ENCODE results near the gene ST6GALNAC1.
A peak's percentile ranks its signal among the peaks of the same experiment; 100 is the strongest.
"Not testable (repeated sequence)": the region's sequence is repeated elsewhere in the genome, so short reads cannot be mapped to it uniquely, and the experiment has no call there.

The ST6GALNAC1 gene

GRCh38 chr17:76641501-76641900 is 2.1 kb downstream of the ST6GALNAC1 start:
- DNase-seq: peak; percentile 85

- DNase-seq: peak; percentile 45
Measured at GRCh38 chr17:76640550-76641380, 2.8 kb downstream of the ST6GALNAC1 start.

DNA sequence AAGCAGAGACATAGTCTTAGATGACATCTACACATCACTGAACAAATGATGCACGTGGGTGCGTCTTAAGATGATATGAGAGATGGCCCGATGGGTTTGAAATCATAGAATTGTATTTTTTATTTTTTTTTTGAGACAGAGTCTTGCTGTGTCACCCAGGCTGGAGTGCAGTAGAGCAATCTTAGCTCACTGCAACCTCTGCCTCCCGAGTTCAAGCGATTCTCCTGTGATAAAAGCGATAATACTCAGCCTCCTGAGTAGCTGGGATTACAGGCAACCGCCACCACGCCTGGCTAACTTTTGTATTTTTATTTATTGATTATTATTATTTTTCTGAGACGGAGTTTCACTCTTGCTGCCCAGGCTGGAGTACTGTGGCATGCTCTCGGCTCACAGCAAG is 5.3 kb downstream of the ST6GALNAC1 start:
- no peak for DNase-seq

DNA sequence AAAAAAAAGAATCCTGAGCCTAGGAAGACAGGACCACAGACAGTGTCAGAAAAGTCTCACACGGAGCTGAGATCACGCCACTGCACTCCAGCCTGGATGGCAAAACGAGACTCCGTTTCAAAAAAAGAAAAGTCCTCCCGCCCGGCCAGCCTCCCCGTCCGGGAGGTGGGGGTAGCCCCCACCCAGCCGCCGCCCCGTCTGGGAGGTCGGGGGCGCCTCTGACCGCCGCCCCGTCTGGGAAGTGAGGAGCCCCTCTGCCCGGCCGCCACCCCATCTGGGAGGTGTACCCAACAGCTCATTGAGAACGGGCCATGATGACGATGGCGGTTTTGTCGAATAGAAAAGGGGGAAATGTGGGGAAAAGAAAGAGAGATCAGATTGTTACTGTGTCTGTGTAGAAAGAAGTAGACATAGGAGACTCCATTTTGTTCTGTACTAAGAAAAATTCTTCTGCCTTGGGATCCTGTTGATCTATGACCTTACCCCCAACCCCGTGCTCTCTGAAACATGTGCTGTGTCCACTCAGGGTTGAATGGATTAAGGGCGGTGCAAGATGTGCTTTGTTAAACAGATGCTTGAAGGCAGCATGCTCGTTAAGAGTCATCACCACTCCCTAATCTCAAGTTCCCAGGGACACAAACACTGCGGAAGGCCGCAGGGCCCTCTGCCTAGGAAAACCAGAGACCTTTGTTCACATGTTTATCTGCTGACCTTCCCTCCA is 6.9 kb downstream of the ST6GALNAC1 start:
- DNase-seq: not testable (repeated sequence)

- no peak for DNase-seq
Measured at GRCh38 chr17:76635659-76636360, 7.7 kb downstream of the ST6GALNAC1 start.

- no peak for DNase-seq
Measured at GRCh38 chr17:76635039-76635438, 8.5 kb downstream of the ST6GALNAC1 start.

DNA sequence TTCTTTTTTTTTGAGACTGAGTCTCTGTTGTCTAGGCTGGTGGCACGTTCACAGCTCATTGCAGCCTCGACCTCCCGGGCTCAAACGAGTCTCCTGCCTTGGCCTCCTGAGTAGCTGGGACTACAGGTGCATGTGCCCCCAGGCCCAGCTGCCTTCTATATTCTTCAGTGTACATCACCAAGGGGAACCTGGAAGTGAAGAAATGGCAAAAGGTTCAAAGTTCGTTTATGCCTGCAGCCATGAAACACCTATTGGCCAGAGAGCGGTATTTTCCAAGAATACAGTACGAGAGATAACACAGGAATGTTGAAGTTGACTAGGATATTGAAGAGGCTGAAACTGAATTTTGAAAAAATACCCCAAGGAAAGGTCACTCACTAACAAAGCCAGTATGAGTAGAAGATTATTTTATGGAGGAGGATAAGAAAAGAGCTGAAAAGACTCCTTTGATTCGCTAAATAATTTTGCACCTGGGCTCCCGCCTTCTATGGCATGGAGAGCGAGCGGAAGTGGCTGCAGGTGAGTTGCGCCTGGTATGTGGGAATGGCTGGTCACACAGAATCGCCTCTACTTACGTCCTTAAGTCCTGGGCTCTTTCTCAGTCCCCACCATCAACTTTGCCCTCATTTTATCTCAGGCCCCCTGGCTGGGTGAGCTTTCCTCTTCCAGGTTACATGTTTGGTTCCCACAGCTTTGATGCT is 9.8 kb downstream of the ST6GALNAC1 start:
- DNase-seq: no peak

DNA sequence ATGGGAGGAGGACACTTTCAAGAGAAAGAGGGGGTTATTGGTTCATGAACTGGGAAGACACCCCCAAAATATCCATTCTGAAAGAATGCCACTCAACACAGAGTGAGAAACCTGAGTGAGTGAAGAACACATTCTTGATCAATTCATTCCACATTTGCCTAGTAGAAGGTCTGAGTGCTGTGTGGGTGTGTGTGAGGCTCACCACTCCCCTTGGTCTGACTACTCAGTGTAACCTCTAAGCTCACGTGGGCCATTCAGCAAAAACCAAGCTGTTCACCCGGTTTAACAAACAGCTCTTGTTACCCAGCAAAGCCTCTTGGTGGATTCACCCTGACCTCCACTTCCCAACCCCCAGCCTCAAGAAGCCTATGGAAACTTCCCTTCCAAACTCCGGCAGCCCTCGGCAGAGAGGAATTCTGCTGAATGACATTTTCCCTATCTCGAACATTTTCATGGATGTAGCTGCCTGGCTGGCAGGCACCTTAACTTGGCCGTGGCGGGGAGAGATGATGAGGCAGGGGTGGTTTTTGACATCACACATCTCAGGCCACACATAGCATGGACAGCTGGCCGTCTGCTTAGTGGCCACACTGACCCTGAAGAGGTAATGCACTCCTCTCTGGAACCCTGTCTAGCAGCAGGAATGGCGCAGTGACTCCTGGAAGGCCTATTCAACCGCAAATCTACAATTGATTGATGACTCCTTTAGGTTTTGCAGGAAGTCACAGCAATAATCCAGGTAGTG is 11.6 kb downstream of the ST6GALNAC1 start:
- no peak for DNase-seq

DNA sequence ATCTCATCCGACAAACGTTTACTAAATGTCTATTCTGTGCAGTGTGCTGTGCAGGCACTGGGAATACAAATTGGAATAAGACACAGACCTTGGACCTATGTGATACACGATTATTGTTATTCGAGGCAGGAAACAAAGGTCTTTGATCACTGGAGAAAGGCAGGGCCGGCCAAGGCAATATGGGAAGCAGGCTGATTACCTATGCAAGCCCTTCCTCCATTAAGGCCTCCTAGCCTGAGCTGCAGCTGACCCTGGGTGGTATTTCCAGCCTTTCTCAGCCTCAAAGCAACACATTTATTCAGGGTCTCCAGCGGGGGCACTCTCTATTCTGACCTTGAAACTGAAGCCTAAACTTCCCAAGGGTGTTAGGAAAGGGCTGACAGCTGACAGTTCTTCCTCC is 13.4 kb downstream of the ST6GALNAC1 start:
- DNase-seq: no peak

DNA sequence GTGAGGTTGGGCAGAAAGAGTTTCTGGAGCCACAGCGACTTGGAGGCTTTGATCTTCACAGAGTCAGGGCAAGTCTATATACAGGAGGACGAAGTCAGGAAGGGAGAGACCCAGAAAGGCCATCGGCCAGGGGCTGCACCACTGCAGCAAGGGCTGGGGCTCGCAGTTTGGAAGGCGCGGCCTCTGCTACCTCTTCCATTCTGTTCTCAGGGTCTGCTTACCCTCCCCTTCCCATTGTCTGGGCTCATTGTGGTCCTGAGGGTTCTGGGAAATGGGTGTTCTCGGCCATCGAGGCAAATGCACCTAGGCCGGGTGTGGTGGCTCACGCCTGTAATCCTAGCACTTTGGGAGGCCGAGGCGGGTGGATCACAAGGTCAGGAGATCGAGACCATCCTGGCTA is 16.0 kb downstream of the ST6GALNAC1 start:
- no peak for DNase-seq

GRCh38 chr17:76626442-76626841 is 17.1 kb downstream of the ST6GALNAC1 start:
- DNase-seq: no peak

DNA sequence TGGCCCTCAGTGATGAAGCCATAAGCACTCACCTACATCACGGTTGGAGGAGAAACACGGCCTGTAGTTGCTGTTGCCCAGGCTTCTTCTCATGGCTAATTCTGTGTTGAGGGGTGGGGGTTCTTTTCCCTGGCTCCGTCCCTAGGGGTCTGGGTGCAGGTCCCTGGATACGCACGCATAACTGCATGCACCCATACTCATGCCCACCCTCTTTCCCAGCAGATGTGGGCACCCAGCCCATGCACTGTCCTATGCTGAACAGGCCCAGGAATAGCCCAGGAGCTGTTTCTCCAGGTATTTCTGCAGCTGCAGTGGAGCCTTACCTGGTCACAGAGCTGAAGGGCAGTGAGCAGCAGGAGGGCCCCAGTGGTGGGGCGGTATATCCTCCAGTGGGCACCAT is 18.1 kb downstream of the ST6GALNAC1 start:
- DNase-seq: no peak

DNA sequence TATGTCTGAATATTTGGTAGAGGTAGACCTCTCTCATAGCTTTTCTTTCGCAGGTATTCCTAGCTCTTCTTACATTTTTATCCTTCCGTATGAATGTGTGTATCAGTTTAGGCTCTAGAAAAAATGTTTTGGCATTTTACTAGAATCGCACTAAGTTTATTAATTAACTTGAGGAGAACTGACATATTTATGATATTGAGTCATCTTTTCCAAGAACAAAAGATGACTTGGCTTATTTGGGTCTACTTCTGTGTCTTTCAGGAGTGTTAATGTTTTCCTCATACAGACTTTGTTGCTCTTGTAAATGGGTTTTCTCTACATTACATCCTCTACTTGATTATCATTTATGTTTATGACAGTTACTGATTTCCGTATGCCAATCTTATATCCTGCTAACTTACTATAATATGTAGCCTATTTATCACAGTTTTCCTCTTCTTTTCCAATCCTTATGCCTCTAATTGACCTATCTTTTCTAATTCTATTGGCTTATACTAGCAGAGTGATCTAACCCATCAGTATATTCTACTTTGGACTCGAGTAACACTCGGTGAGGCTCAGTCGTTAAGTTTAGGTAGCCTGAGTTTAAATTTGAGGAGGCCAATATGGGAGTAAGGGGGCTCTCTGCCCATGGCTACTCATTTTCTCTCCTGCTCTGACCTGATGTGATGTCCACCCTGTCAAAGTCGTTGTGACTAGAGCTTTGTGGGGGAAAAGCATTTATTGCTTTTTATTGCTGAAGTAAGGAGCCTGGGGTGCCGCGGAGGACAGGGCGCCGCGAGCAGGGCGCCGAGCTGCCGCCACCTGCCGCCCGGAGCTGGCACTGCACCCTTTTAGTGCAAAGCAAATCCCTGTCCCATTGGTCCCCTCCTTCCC is 20.0 kb downstream of the ST6GALNAC1 start:
- DNase-seq: no peak

DNA sequence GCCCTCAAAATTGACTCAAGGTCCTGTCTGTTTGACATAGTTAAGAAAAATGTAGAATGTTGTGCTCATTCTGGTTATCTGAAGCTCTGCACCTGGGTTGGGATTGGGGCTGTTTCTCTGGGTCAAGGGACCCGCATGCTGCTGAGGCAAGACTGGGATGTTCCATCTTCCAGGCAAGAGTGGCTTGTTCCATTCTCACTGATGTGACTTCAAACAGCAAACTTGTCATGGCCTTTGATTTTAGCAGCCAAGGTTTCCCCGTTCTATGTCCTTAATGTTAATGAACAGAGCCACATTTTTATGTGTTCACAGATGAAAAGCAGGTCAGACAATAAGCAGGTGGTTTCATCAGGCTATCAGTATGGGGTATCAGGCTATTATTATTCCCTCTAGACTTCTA is 25.7 kb downstream of the ST6GALNAC1 start:
- no peak for DNase-seq

DNA sequence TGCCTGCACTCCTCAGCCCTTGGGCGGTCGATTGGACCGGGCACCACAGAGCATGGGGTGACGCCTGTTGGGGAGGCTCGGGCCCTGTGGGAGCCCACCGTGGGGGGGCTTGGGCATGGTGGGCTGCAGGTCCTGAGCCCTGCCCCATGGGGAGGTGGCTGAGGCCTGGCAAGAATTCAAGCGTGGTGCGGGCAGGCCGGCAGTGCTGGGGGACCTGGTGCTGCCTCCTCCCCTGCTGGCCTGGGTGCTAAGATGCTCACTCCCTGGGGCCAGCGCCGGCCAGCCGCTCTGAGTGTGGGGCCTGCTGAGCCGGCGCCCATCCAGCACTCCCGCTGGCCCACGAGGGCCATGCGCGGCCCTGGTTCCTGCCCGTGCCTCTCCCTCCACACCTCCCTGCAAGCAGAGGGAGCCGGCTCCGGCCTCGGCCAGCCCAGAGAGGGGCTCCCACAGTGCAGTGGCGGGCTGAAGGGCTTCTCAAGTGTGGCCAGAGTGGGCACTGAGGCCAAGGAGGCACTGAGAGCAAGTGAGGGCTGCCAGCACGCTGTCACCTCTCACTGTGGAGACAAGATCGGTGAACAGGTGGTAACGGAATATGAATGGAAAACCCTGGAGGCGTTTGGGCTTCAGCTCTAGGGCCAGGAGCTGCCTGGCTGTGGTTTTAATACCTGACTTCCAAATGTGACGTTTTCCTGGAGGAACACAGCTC is 28.5 kb downstream of the ST6GALNAC1 start:
- DNase-seq: no peak

DNA sequence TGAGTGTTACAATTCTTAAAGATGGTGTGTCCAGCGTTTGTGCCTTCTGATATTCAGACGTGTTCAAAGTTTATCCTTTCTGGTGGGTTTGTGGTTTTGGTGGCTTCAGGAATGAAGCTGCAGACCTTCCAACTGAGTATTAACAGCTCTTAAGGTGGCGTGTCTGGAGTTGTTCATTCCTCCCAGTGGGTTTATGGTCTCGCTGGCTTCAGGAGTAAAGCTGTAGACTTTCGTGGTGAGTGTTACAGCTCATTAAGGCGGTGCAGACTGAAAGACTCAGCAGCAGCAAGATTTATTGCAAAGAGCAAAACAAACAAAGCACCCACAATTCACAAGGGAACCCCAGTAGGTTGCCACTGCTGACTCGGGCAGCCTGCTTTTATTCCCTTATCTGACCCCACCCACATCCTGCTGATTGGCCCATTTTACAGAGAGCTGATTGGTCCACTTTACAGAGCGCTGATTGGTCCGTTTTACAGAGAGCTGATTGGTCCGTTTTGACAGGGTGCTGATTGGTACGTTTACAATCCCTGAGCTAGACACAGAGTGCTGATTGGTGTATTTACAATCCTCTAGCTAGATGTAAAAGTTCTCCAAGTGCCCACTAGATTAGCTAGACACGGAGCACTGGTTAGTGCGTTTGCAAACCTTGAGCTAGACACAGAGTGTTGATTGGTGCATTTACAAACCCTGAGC is 29.3 kb downstream of the ST6GALNAC1 start:
- not testable (repeated sequence) for DNase-seq

GRCh38 chr17:76612977-76613851 is 30.3 kb downstream of the ST6GALNAC1 start:
- DNase-seq: no peak

DNA sequence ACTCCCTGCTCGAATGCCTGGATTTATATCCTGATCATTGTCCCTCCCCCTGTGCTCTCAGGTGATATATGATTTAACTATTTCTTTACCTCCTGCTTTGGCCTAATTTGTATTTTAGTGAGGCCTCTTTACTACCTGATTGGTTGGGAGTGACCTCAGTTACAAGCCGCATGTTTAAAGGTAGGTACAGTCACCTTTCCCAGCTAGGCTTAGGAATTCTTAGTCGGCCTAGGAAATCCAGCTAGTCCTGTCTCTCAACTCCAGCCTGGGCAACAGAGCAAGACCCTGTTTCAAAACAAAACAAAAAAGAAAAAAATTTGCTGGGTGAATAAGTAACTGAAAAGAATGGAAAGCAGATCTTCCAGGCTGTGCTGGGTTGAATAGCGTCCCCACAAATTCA is 31.1 kb downstream of the ST6GALNAC1 start:
- no peak for DNase-seq

- no peak for DNase-seq
Measured at GRCh38 chr17:76611758-76612157, 31.8 kb downstream of the ST6GALNAC1 start.
